ENCODE results near the gene TBCK.

GRCh38 chr4:106149911-106150310 is 166.1 kb downstream of the TBCK start:
- TF ChIP-seq CTCF (IDR thresholded peaks at IDR 0.05; ENCODE audit: control extremely low read depth in 1 of 3, insufficient read depth in 1 of 3, low read depth in 1 of 3, low read length in 3 of 3) = no peak
- TF ChIP-seq SP1 (IDR thresholded peaks at IDR 0.05; ENCODE audit: low read depth, low read length) = no peak
